PFSK-1 (cell line): Measurements from ENCODE around the gene NKTR.

Source experiments
- POLR2AphosphoS5 ChIP-seq: IDR thresholded peaks from 2 replicates; pipeline ENCODE4 v1.6.1; 2012; ENCODE audit warnings: low read depth, mild to moderate bottlenecking, control low read depth, low read length, moderate library complexity
- SIN3A ChIP-seq: IDR thresholded peaks from 2 replicates; pipeline ENCODE4 v1.6.1; 2012; ENCODE audit warnings: mild to moderate bottlenecking, low read length, moderate library complexity, borderline replicate concordance; ENCODE audit not compliant: insufficient read depth
- TAF1 ChIP-seq: IDR thresholded peaks from 2 replicates; pipeline ENCODE4 v1.6.1; 2012; ENCODE audit warnings: low read length, control low read depth, borderline replicate concordance; ENCODE audit not compliant: insufficient read depth
- TF ChIP-seq, protein P1 (sequence below), 2 experiments: IDR thresholded peaks; 2 replicates each; pipeline versions ENCODE4 v1.6.1 to v1.8.0; 2011 to 2012; ENCODE audit warnings: low read depth in 2 of 2, low read length in 2 of 2, control low read depth in 1 of 2, inconsistent platforms in 1 of 2, mild to moderate bottlenecking in 1 of 2, moderate library complexity in 1 of 2; ENCODE audit not compliant: insufficient read depth in 1 of 2

DNA sequence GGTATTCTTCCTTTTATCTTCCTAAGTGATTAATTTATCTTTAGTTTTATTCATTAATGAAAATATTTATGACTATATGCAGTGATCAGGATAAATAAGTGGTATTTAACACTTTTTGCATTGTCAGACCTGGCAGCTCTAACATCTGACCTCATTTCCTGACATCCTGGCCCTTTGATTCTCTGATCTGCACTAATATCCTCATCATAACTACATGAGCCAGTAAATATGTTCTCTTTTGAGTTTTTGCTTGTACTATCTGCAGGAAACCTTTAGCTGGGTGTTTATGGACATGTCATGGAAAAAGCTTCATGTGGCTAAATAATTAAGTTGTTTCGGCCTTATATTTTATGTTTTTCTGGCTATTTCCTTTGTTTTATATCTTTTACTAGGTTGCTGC, 10.5 kb downstream of the NKTR start:
- no peak for TF ChIP-seq TAF1
- TF ChIP-seq, protein P1, sequence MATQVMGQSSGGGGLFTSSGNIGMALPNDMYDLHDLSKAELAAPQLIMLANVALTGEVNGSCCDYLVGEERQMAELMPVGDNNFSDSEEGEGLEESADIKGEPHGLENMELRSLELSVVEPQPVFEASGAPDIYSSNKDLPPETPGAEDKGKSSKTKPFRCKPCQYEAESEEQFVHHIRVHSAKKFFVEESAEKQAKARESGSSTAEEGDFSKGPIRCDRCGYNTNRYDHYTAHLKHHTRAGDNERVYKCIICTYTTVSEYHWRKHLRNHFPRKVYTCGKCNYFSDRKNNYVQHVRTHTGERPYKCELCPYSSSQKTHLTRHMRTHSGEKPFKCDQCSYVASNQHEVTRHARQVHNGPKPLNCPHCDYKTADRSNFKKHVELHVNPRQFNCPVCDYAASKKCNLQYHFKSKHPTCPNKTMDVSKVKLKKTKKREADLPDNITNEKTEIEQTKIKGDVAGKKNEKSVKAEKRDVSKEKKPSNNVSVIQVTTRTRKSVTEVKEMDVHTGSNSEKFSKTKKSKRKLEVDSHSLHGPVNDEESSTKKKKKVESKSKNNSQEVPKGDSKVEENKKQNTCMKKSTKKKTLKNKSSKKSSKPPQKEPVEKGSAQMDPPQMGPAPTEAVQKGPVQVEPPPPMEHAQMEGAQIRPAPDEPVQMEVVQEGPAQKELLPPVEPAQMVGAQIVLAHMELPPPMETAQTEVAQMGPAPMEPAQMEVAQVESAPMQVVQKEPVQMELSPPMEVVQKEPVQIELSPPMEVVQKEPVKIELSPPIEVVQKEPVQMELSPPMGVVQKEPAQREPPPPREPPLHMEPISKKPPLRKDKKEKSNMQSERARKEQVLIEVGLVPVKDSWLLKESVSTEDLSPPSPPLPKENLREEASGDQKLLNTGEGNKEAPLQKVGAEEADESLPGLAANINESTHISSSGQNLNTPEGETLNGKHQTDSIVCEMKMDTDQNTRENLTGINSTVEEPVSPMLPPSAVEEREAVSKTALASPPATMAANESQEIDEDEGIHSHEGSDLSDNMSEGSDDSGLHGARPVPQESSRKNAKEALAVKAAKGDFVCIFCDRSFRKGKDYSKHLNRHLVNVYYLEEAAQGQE (IDR thresholded peaks at IDR 0.05; ENCODE audit: insufficient read depth in 1 of 2, low read depth in 2 of 2, low read length in 2 of 2) = no peak
- no peak for TF ChIP-seq POLR2AphosphoS5
- TF ChIP-seq SIN3A = no peak
